IPS DF 6.9 (cell line): ENCODE data around the gene AJAP1.

Experiments
- DNase-seq: peaks from one replicate; pipeline ENCODE4 v3.0.0-alpha.2; 2013; ENCODE audit warnings: low read depth, low spot score
- H3K27ac ChIP-seq: one replicate; pipeline ENCODE4 v1.5.1; 2013; ENCODE audit warnings: low read length, control low read depth
- H3K27me3 ChIP-seq: 2 replicates; pipeline ENCODE4 v1.6.1; 2013; ENCODE audit warnings: mild to moderate bottlenecking, low read length; ENCODE audit not compliant: control insufficient read depth, insufficient read depth
- H3K36me3 ChIP-seq: 2 replicates; pipeline ENCODE4 v1.6.1; 2013; ENCODE audit warnings: low read length; ENCODE audit not compliant: control insufficient read depth, insufficient read depth
- H3K4me1 ChIP-seq: 2 replicates; pipeline ENCODE4 v1.6.1; 2013; ENCODE audit warnings: low read length; ENCODE audit not compliant: control insufficient read depth, insufficient read depth
- H3K4me3 ChIP-seq: 2 replicates; pipeline ENCODE4 v1.5.1; 2013; ENCODE audit warnings: mild to moderate bottlenecking, low read length
- H3K9me3 ChIP-seq: 2 replicates; pipeline ENCODE4 v1.6.1; 2013; ENCODE audit warnings: low read length, inconsistent platforms; ENCODE audit not compliant: control insufficient read depth, insufficient read depth
- WGBS: extraction: QIAGEN DNeasy Blood & Tissue Kit; methylation state at CpG from one replicate; pipeline ENCODE4 v1.1.7; 2013; ENCODE audit warnings: mixed read lengths, missing lambda C conversion rate; ENCODE audit not compliant: insufficient read length, insufficient coverage; 5-methylcytosine and 5-hydroxymethylcytosine counted together

AJAP1 gene

DNA sequence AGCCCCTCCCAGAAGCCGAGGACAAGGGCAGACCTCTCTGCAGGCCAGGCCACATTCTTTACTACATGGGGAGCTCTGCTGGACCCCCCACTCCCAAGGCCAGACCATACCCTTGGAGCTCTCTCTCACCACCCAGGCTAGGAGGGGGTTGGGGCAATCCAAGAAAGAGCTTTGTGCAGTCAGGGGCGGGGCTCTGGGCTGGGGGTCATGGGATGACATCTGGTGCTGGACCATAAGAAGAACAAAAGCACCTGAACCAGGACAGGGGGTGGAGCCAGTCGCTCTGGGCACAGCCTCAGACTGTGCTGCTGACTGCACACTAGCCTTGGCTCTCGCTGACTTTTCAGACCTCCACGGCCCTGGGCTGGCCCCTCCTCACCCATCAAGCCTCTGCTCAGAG, 23.1 kb upstream of the AJAP1 start:
- no peaks in the 10 kb centered on the region for H3K27me3 ChIP-seq
- H3K4me3 ChIP-seq: no peak overlapping the region
- H3K27ac ChIP-seq: no peak overlapping the region
- DNase-seq: no peak
- peaks cover 9% of the 10 kb centered on the region for H3K9me3 ChIP-seq
- H3K36me3 ChIP-seq: no peaks in the 10 kb centered on the region
- WGBS: no CpG with 5 or more reads among the region's 5 CpGs
- H3K4me1 ChIP-seq: no peaks in the 10 kb centered on the region

DNA sequence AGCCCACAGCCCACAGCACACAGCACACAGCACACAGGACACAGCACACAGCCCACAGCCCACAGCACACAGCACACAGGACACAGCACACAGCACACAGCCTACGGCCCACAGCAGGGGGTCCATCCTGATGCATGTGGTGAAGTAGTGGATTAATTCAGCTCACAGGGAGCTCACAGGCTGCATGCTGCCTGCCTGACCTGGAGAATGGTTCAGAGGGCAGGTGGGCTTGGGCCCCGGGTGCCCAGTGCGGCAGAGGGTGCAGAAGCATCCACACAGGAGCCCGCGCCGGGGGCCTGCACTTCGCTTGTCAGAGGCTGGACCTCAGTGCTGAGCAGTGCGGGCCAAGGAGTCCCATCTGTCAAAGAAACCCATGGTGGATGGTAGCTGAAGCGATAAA, 21.1 kb upstream of the AJAP1 start:
- Histone ChIP-seq H3K27ac (no peak overlapping the region), H3K36me3 (no peaks in the 10 kb centered on the region; the same call in 1 of the 2 replicates), H3K9me3 (peaks cover 8% of the 10 kb centered on the region), H3K4me1 (no peaks in the 10 kb centered on the region), H3K4me3 (no peak overlapping the region; the same call in 1 of the 2 replicates), H3K27me3 (no peaks in the 10 kb centered on the region)
- WGBS: no CpG with 5 or more reads among the region's 9 CpGs
- no peak for DNase-seq

DNA sequence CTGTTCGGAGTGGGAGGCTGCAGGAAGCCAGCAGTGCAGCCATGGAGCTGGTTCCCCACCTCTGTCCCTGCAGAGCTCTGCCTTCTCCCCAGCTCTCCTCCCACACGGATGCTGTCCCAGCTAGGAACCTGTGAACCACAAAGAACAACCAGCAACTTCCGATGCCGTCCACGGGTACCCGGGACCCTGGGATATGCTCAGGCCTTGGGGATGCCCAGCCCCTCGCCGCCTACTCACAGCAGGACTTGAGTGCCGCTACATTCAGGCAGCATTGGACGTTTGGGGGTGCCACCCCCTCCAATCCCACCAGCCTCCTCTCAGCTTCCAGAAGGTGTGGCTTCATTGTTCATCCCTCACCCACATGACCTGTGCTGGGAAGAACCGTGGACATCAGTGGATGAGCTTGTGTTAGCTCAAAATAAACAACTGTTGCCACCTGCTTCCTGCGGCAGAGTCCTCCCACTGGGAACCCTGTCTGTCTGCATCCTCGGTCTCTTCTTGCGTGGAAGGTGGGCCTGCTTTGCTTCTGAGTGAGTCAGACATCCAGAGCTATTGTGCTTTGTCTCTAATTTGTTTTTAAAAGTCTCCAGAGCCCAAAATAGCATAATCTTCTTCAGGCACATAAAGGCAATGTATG, 20.1 kb upstream of the AJAP1 start:
- no peaks in the 10 kb centered on the region; the same call in 1 of the 2 replicates for H3K36me3 ChIP-seq
- whole genome bisulfite sequencing: no CpG with 5 or more reads among the region's 14 CpGs
- no peak overlapping the region for H3K27ac ChIP-seq
- no peak overlapping the region for H3K4me3 ChIP-seq
- peaks cover 8% of the 10 kb centered on the region for H3K9me3 ChIP-seq
- DNase-seq: no peak
- H3K27me3 ChIP-seq: no peaks in the 10 kb centered on the region
- no peaks in the 10 kb centered on the region for H3K4me1 ChIP-seq

DNA sequence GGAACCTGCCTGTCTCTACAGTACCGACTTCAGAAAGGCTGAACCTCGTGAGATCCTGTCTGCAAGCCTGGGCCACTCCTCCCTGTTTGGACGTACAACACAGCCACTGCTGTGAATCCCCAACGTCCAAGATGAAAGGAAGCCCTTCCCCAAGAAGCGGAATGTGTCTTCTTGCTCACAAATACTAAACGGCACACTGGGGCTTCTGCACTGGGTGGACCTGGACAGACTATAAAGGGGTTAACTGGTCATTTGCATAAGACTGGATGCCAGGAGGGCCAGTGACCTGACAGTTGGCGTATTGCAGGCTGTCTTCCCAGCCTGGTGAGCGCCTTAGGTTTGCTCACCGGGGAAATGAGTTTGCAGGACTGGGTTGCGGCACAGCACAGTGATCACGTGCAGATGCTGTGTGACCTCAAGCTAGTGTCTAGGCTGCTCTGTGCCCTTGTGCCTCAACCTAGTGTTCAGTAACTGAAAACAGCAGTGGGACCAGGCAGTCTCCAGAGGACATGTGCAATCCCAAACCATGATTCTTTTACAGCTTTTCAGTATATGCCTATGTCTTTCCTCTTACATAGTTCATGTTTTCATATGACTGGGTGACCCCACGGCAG, 19.5 kb upstream of the AJAP1 start:
- Histone ChIP-seq H3K36me3 (no peaks in the 10 kb centered on the region; the same call in 1 of the 2 replicates), H3K4me1 (no peaks in the 10 kb centered on the region), H3K9me3 (peaks cover 6% of the 10 kb centered on the region), H3K27me3 (no peaks in the 10 kb centered on the region), H3K27ac (no peak overlapping the region), H3K4me3 (no peak overlapping the region)
- no CpG with 5 or more reads among the region's 12 CpGs for WGBS
- no peak for DNase-seq

DNA sequence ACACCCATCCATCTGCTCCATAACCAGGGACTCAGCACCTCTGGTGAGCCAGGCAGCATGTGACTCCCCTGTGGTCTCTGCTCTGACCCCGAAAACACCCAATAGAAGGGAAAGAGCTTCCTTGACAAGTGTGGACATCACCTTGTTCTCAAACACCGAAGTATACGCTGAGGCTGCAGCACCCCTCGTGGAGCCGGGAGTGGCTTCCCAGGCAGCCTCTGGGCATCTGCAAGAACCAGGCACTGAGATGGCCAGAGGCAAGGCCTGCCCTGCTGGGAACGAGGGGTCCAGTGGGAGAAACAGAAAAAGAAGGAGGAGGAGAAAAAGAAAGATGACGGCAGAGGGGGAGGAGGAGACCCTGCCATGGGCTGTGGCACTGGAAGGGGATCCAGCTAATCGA, 18.2 kb upstream of the AJAP1 start:
- no peak overlapping the region for H3K4me3 ChIP-seq
- no peak overlapping the region for H3K27ac ChIP-seq
- H3K27me3 ChIP-seq: no peaks in the 10 kb centered on the region
- H3K36me3 ChIP-seq: no peaks in the 10 kb centered on the region; the same call in 1 of the 2 replicates
- H3K4me1 ChIP-seq: no peaks in the 10 kb centered on the region
- H3K9me3 ChIP-seq: peaks cover 6% of the 10 kb centered on the region
- WGBS: no CpG with 5 or more reads among the region's 8 CpGs
- DNase-seq: no peak

DNA sequence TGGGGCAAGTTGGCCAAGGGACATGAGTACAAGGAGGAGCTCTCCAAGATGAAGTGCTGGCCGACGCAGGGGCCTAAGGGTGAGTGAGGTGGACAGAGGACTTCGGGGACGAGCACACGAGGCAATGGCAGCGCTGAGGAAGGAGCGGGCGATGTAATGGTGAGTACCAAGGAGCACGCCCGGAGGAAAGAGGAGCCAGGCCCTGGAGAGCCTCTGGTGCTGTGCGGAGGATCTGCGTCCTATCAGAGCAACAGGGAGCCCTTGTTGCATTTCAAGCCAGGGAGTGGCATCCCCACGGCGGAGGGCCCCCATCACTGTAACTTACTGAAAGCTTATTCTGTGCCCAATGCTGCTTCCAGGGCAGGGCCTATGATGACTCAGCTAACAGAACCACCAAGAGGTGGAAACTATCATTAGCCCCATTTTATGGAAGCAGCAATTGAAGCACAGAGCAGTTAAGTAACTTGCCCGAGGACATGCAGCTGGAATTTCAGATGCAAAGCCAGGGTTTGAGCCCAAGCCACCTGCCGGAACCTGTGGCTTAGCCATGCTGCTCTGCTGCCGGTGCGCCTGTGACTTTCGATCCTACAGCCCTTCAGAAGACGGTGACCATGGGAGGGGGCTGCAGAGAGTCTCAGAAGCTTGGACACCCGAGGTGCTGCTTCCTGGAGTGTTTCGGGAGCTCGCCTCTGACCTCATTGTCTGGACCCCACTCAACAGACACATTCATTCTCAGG, 17.6 kb upstream of the AJAP1 start:
- H3K27ac ChIP-seq: no peak overlapping the region
- WGBS: no CpG with 5 or more reads among the region's 23 CpGs

DNA sequence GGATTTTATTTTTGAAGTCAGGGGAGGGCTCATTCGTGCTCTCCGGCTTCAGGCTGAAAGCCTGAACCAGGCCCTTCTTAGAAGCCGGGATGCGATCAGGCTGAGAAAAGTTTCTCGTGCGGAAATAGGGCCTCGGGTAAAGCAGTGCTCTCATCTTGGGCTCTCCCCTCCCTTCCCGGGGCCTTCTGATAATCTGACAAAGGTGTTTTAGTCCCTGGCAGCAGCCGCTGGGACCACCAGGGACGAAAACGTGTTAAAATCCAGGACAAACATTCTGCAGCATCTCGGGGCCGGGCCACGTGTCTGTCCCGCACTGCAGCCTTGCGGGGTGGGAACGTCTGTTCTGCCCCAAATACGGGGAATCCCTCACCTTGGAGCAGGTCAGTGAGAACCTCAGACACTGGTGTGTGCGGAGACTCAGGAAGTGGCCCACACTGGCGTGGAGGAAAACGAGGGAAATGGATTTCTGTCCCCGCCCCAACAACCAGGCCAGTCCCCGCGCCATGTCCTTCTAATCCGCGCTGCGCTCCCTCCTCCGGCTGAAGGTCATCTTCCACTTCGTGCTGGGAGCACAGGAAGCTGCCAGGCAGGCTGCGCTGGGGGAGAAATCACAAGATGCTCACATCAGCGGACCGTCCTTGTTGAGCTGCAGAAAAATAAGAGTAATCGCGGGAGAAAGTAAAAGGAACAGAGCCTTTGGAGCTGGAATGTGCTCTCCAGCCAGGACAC, 16.6 kb upstream of the AJAP1 start:
- Histone ChIP-seq H3K27me3 (no peaks in the 10 kb centered on the region), H3K36me3 (no peaks in the 10 kb centered on the region; the same call in 1 of the 2 replicates), H3K9me3 (peaks cover 6% of the 10 kb centered on the region), H3K27ac (no peak overlapping the region), H3K4me3 (no peak overlapping the region), H3K4me1 (no peaks in the 10 kb centered on the region)
- no peak for DNase-seq
- WGBS: no CpG with 5 or more reads among the region's 34 CpGs

More for the DNA sequence above, 17.6 kb upstream of the AJAP1 start:
- Histone ChIP-seq H3K9me3 (peaks cover 6% of the 10 kb centered on the region), H3K36me3 (no peaks in the 10 kb centered on the region; the same call in 1 of the 2 replicates), H3K4me3 (no peak overlapping the region), H3K4me1 (no peaks in the 10 kb centered on the region), H3K27me3 (no peaks in the 10 kb centered on the region)
- DNase-seq: no peak

DNA sequence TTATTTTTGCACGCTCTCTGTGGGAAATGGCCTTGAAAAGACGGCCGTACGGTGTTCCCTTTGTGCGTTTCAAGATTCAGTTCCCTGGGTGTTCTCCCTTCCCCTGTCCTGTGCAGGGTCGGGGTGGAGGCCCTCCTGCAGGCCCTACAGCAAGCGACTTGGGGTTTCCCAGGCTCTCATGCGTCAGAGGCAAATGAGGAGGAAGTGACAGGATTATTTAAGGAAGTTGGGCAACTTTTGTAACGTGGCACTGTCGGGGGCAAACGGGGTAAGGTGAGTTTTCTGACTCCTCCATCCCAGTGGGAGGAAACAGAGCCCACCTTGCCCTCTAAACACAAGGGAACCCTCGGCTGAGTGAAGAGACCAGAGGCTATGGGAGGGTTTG, 16.1 kb upstream of the AJAP1 start:
- peaks cover 6% of the 10 kb centered on the region for H3K9me3 ChIP-seq
- H3K4me1 ChIP-seq: no peaks in the 10 kb centered on the region
- H3K36me3 ChIP-seq: no peaks in the 10 kb centered on the region; the same call in 1 of the 2 replicates
- H3K27me3 ChIP-seq: no peaks in the 10 kb centered on the region
- no peak overlapping the region for H3K27ac ChIP-seq
- DNase-seq: no peak
- no CpG with 5 or more reads among the region's 12 CpGs for WGBS
- no peak overlapping the region for H3K4me3 ChIP-seq

DNA sequence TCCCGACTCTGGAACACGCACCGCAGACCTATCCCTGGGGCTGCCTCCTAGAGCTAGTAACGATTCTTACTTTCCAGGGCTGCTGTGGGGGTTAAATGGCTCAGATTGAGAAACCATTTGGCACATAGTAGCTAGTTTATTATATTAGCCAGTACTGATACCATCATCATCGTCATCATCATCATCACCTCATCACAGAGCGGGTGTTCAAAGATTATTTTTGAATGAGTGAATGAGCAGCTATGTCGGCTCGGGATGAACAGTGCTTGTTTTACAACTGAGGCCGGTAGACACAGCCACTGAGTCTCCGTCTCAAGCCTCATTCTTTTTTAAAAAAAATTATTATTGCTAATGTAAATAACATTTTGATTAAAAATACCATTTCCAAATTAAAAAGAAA, 13.5 kb upstream of the AJAP1 start:
- Histone ChIP-seq H3K9me3 (peaks cover 4% of the 10 kb centered on the region), H3K27me3 (no peaks in the 10 kb centered on the region), H3K27ac (no peak overlapping the region), H3K4me3 (no peak overlapping the region), H3K36me3 (no peaks in the 10 kb centered on the region; the same call in 1 of the 2 replicates), H3K4me1 (no peaks in the 10 kb centered on the region)
- no CpG with 5 or more reads among the region's 10 CpGs for WGBS
- DNase-seq: no peak

DNA sequence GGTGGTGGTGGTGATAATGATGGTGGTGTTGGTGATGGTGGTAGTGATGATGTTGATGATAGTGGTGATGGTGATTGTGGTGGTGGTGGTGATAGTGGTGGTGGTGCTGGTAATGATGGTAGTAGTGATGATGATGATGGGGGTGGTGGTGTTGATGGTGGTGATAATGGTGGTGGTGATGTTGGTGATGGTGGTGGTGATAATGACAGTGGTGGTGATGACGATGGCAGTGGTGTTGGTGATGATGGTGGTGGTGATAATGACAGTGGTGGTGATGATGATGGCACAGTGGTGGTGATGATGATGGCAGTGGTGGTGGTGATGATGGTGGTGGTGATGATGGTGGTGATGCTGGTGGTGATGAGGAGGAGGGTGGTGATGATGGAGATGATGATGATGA, 7.0 kb upstream of the AJAP1 start:
- Histone ChIP-seq H3K9me3 (peaks cover 3% of the 10 kb centered on the region), H3K27me3 (no peaks in the 10 kb centered on the region), H3K27ac (no peak overlapping the region), H3K36me3 (no peaks in the 10 kb centered on the region), H3K4me1 (no peaks in the 10 kb centered on the region), H3K4me3 (no peak overlapping the region)
- no peak for DNase-seq
- WGBS: no CpG with 5 or more reads among the region's 1 CpG
